ENCODE data around the gene TMEM255B. TPM values are rescaled to one million over a fixed set of nuclear protein-coding genes. Genes with fewer than 3 reads are reported as not detected.
"Not testable (repeated sequence)": the region's sequence is repeated elsewhere in the genome, so short reads cannot be mapped to it uniquely, and the experiment has no call there.

Gene TMEM255B
- total RNA-seq, 6 donors from 2014 or later = 1.4 to 39.0 (median 13.8) TPM

DNA sequence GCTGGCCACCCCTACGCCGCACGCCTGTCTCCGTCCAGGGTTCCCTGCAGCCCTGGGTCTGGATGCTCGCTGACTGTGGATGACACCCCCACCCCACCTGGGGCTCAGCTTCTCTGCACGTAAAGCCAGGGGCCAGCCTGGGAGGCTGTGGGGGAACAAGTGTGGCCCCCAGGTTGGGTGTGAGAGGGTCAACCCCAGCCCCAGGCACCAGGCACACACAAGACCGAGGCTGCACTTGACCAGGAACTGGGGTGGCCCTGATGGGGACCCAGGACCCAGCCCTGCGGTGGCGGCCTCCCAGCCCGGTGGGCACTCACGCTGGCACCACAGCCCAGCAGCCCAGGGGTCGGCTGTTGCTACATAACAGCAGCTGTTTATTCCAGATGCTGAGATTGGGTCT, 63.2 kb downstream of the TMEM255B start:
- 94% methylated on average over 12 of the region's 12 CpGs; no CpG with 5 or more reads in 1 of the 2 donors for WGBS, 2 donors
- no peak for ATAC-seq (ENCODE audit: low FRiP score in 2 of 2)
- peaks cover 4 to 38% (median 21%) of the 10 kb centered on the region in 4 donors for H3K36me3 ChIP-seq

GRCh38 chr13:113822956-113823744, 64.1 kb downstream of the TMEM255B start:
- no peak overlapping the region for H3K27ac ChIP-seq
- peaks cover 22 to 43% (median 36%) of the 10 kb centered on the region in 4 donors for H3K4me1 ChIP-seq
- no peak overlapping the region for H3K4me3 ChIP-seq
- no peak for TF ChIP-seq POLR2A (IDR thresholded peaks at IDR 0.05)
- TF ChIP-seq POLR2AphosphoS5 (IDR thresholded peaks at IDR 0.05) = no peak
- no peak for TF ChIP-seq EP300 (IDR thresholded peaks at IDR 0.05)
- TF ChIP-seq, protein P1, sequence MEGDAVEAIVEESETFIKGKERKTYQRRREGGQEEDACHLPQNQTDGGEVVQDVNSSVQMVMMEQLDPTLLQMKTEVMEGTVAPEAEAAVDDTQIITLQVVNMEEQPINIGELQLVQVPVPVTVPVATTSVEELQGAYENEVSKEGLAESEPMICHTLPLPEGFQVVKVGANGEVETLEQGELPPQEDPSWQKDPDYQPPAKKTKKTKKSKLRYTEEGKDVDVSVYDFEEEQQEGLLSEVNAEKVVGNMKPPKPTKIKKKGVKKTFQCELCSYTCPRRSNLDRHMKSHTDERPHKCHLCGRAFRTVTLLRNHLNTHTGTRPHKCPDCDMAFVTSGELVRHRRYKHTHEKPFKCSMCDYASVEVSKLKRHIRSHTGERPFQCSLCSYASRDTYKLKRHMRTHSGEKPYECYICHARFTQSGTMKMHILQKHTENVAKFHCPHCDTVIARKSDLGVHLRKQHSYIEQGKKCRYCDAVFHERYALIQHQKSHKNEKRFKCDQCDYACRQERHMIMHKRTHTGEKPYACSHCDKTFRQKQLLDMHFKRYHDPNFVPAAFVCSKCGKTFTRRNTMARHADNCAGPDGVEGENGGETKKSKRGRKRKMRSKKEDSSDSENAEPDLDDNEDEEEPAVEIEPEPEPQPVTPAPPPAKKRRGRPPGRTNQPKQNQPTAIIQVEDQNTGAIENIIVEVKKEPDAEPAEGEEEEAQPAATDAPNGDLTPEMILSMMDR (IDR thresholded peaks at IDR 0.05) = no peak
- H3K36me3 ChIP-seq = peaks cover 4 to 45% (median 27%) of the 10 kb centered on the region in 4 donors
- peak in 1 of 2 donors; percentile 83 for DNase-seq
- H3K9me3 ChIP-seq = no peaks in the 10 kb centered on the region
- no peaks in the 10 kb centered on the region for H3K27me3 ChIP-seq
- ATAC-seq (ENCODE audit: low FRiP score in 2 of 2) = no peak
- 92 to 94% methylated on average over 36 to 45 of the region's 45 CpGs for WGBS, 2 donors

More for the DNA sequence above, 63.2 kb downstream of the TMEM255B start:
- no peaks in the 10 kb centered on the region for H3K27me3 ChIP-seq
- TF ChIP-seq POLR2A (IDR thresholded peaks at IDR 0.05) (no peak), EP300 (IDR thresholded peaks at IDR 0.05) (no peak), POLR2AphosphoS5 (IDR thresholded peaks at IDR 0.05) (no peak)
- TF ChIP-seq, protein P1 (IDR thresholded peaks at IDR 0.05) = no peak
- peak in 1 of 2 donors; percentile 75 for DNase-seq
- no peaks in the 10 kb centered on the region for H3K9me3 ChIP-seq
- H3K27ac ChIP-seq = peak overlapping the region in 2 of 4 donors; percentile 76 to 77
- peaks cover 31 to 48% (median 41%) of the 10 kb centered on the region in 4 donors for H3K4me1 ChIP-seq
- no peak overlapping the region for H3K4me3 ChIP-seq

DNA sequence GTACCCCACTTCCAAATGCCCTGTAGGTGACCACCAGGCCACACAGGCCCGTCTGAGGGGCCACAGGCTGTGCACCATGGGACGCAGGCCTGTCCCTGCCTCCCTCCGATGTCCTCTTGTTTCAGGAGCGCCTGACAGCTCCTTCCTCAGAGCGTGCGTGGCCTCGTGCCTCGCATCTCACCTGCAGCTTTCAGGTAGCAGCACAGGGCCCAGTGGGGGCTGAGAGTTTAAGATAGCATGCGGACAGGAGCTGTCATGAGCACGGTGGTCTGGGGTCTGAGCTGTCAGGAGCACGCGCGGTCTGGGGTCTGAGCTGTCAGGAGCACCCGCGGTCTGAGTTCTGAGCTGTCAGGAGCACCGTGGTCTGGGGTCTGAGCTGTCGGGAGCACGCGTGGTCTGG, 64.7 kb downstream of the TMEM255B start:
- H3K36me3 ChIP-seq = peaks cover 4 to 51% (median 28%) of the 10 kb centered on the region in 4 donors
- 91 to 96% methylated on average over 16 to 19 of the region's 19 CpGs for WGBS, 2 donors
- ATAC-seq (ENCODE audit: low FRiP score in 2 of 2) = no peak

GRCh38 chr13:113825841-113826240, 66.8 kb downstream of the TMEM255B start:
- Histone ChIP-seq H3K27me3 (no peaks in the 10 kb centered on the region), H3K4me3 (no peak overlapping the region), H3K27ac (no peak overlapping the region), H3K36me3 (peaks cover 4 to 52% (median 28%) of the 10 kb centered on the region in 4 donors), H3K9me3 (no peaks in the 10 kb centered on the region), H3K4me1 (peaks cover 8 to 16% (median 10%) of the 10 kb centered on the region in 4 donors)
- DNase-seq = peak in 1 of 2 donors; percentile 78
- no peak for TF ChIP-seq EP300 (IDR thresholded peaks at IDR 0.05)
- 88 to 89% methylated on average over 16 of the region's 16 CpGs for WGBS, 2 donors
- ATAC-seq (ENCODE audit: low FRiP score in 2 of 2) = no peak

More for the DNA sequence above, 64.7 kb downstream of the TMEM255B start:
- no peaks in the 10 kb centered on the region for H3K27me3 ChIP-seq
- peaks cover 19 to 36% (median 30%) of the 10 kb centered on the region in 4 donors for H3K4me1 ChIP-seq
- H3K27ac ChIP-seq = no peak overlapping the region
- no peak overlapping the region for H3K4me3 ChIP-seq
- DNase-seq = no peak
- no peaks in the 10 kb centered on the region for H3K9me3 ChIP-seq
- no peak for TF ChIP-seq POLR2AphosphoS5 (IDR thresholded peaks at IDR 0.05)
- no peak for TF ChIP-seq EP300 (IDR thresholded peaks at IDR 0.05)
- TF ChIP-seq POLR2A (IDR thresholded peaks at IDR 0.05) = no peak
- TF ChIP-seq, protein P1 (IDR thresholded peaks at IDR 0.05) = no peak

GRCh38 chr13:113826446-113826845, 67.4 kb downstream of the TMEM255B start:
- not testable (repeated sequence) for H3K9me3 ChIP-seq; H3K4me1 ChIP-seq; ATAC-seq (ENCODE audit: low FRiP score in 2 of 2); H3K27ac ChIP-seq; H3K27me3 ChIP-seq; H3K4me3 ChIP-seq
- DNase-seq = peak in 1 of 2 donors; percentile 51
- H3K36me3 ChIP-seq = peaks cover 4 to 57% (median 31%) of the 10 kb centered on the region in 4 donors
- 76 to 85% methylated on average over 16 to 29 of the region's 35 CpGs for WGBS, 2 donors

Measured in upper lobe of left lung (tissue), 6 donors.